ENCODE results near the gene SMAD2.

The SMAD2 gene

GRCh38 chr18:47800248-47800647, 130.2 kb downstream of the SMAD2 start:
- Histone ChIP-seq H3K4me3 (ENCODE audit: low read length) (no peak overlapping the region), H3K9ac (ENCODE audit: low read depth, low read length) (no peak overlapping the region), H3K27me3 (ENCODE audit: control insufficient read depth, insufficient read depth, low read length) (peaks cover 39% of the 10 kb centered on the region), H3K4me2 (ENCODE audit: low read length) (no peak overlapping the region), H3K36me3 (ENCODE audit: insufficient read depth, low read length) (no peaks in the 10 kb centered on the region), H3K4me1 (ENCODE audit: control insufficient read depth, insufficient read depth, low read length) (no peaks in the 10 kb centered on the region), H3K9me3 (replicated peaks; ENCODE audit: low read length) (no peaks in the 10 kb centered on the region)

GRCh38 chr18:47799376-47799775, 131.1 kb downstream of the SMAD2 start:
- Histone ChIP-seq H3K36me3 (ENCODE audit: insufficient read depth, low read length) (no peaks in the 10 kb centered on the region), H3K4me2 (ENCODE audit: low read length) (no peak overlapping the region), H3K9me3 (replicated peaks; ENCODE audit: low read length) (no peaks in the 10 kb centered on the region), H3K27me3 (ENCODE audit: control insufficient read depth, insufficient read depth, low read length) (peaks cover 46% of the 10 kb centered on the region), H3K4me1 (ENCODE audit: control insufficient read depth, insufficient read depth, low read length) (no peaks in the 10 kb centered on the region), H3K9ac (ENCODE audit: low read depth, low read length) (no peak overlapping the region), H3K4me3 (ENCODE audit: low read length) (no peak overlapping the region)

- H3K4me1 ChIP-seq (ENCODE audit: control insufficient read depth, insufficient read depth, low read length): no peaks in the 10 kb centered on the region
- H3K9me3 ChIP-seq (replicated peaks; ENCODE audit: low read length): no peaks in the 10 kb centered on the region
- H3K4me3 ChIP-seq (ENCODE audit: low read length): no peak overlapping the region
- H3K36me3 ChIP-seq (ENCODE audit: insufficient read depth, low read length): no peaks in the 10 kb centered on the region
- no peak overlapping the region for H3K4me2 ChIP-seq (ENCODE audit: low read length)
- peaks cover 50% of the 10 kb centered on the region for H3K27me3 ChIP-seq (ENCODE audit: control insufficient read depth, insufficient read depth, low read length)
- no peak overlapping the region for H3K9ac ChIP-seq (ENCODE audit: low read depth, low read length)
Observed at GRCh38 chr18:47798366-47798765, 132.1 kb downstream of the SMAD2 start.

- Histone ChIP-seq H3K4me3 (ENCODE audit: low read length) (no peak overlapping the region), H3K9me3 (replicated peaks; ENCODE audit: low read length) (no peaks in the 10 kb centered on the region), H3K36me3 (ENCODE audit: insufficient read depth, low read length) (no peaks in the 10 kb centered on the region), H3K4me2 (ENCODE audit: low read length) (no peak overlapping the region), H3K9ac (ENCODE audit: low read depth, low read length) (no peak overlapping the region), H3K4me1 (ENCODE audit: control insufficient read depth, insufficient read depth, low read length) (no peaks in the 10 kb centered on the region), H3K27me3 (ENCODE audit: control insufficient read depth, insufficient read depth, low read length) (peaks cover 48% of the 10 kb centered on the region)
Observed at GRCh38 chr18:47797126-47797525, 133.3 kb downstream of the SMAD2 start.

- no peaks in the 10 kb centered on the region for H3K4me1 ChIP-seq (ENCODE audit: control insufficient read depth, insufficient read depth, low read length)
- no peak overlapping the region for H3K4me2 ChIP-seq (ENCODE audit: low read length)
- no peaks in the 10 kb centered on the region for H3K9me3 ChIP-seq (replicated peaks; ENCODE audit: low read length)
- no peak overlapping the region for H3K9ac ChIP-seq (ENCODE audit: low read depth, low read length)
- no peaks in the 10 kb centered on the region for H3K36me3 ChIP-seq (ENCODE audit: insufficient read depth, low read length)
- peaks cover 55% of the 10 kb centered on the region for H3K27me3 ChIP-seq (ENCODE audit: control insufficient read depth, insufficient read depth, low read length)
- no peak overlapping the region for H3K4me3 ChIP-seq (ENCODE audit: low read length)
Observed at GRCh38 chr18:47795434-47795814, 135.0 kb downstream of the SMAD2 start.

GRCh38 chr18:47794725-47795433, 135.6 kb downstream of the SMAD2 start:
- peaks cover 57% of the 10 kb centered on the region for H3K27me3 ChIP-seq (ENCODE audit: control insufficient read depth, insufficient read depth, low read length)
- H3K9me3 ChIP-seq (replicated peaks; ENCODE audit: low read length): no peaks in the 10 kb centered on the region
- no peak overlapping the region for H3K4me2 ChIP-seq (ENCODE audit: low read length)
- H3K4me1 ChIP-seq (ENCODE audit: control insufficient read depth, insufficient read depth, low read length): no peaks in the 10 kb centered on the region
- H3K36me3 ChIP-seq (ENCODE audit: insufficient read depth, low read length): no peaks in the 10 kb centered on the region
- no peak overlapping the region for H3K4me3 ChIP-seq (ENCODE audit: low read length)
- no peak overlapping the region for H3K9ac ChIP-seq (ENCODE audit: low read depth, low read length)

- Histone ChIP-seq H3K36me3 (ENCODE audit: insufficient read depth, low read length) (no peaks in the 10 kb centered on the region), H3K4me1 (ENCODE audit: control insufficient read depth, insufficient read depth, low read length) (no peaks in the 10 kb centered on the region), H3K9me3 (replicated peaks; ENCODE audit: low read length) (no peaks in the 10 kb centered on the region), H3K4me3 (ENCODE audit: low read length) (no peak overlapping the region), H3K4me2 (ENCODE audit: low read length) (no peak overlapping the region), H3K9ac (ENCODE audit: low read depth, low read length) (no peak overlapping the region), H3K27me3 (ENCODE audit: control insufficient read depth, insufficient read depth, low read length) (peaks cover 62% of the 10 kb centered on the region)
Observed at GRCh38 chr18:47793609-47794008, 136.8 kb downstream of the SMAD2 start.

- no peak overlapping the region for H3K4me2 ChIP-seq (ENCODE audit: low read length)
- no peak overlapping the region for H3K4me3 ChIP-seq (ENCODE audit: low read length)
- H3K27me3 ChIP-seq (ENCODE audit: control insufficient read depth, insufficient read depth, low read length): peaks cover 54% of the 10 kb centered on the region
- no peak overlapping the region for H3K9ac ChIP-seq (ENCODE audit: low read depth, low read length)
- H3K4me1 ChIP-seq (ENCODE audit: control insufficient read depth, insufficient read depth, low read length): no peaks in the 10 kb centered on the region
- H3K9me3 ChIP-seq (replicated peaks; ENCODE audit: low read length): no peaks in the 10 kb centered on the region
- H3K36me3 ChIP-seq (ENCODE audit: insufficient read depth, low read length): no peaks in the 10 kb centered on the region
Observed at GRCh38 chr18:47791461-47791985, 138.9 kb downstream of the SMAD2 start.

GRCh38 chr18:47790036-47790435, 140.4 kb downstream of the SMAD2 start:
- no peak overlapping the region for H3K4me2 ChIP-seq (ENCODE audit: low read length)
- H3K4me1 ChIP-seq (ENCODE audit: control insufficient read depth, insufficient read depth, low read length): no peaks in the 10 kb centered on the region
- no peak overlapping the region for H3K9ac ChIP-seq (ENCODE audit: low read depth, low read length)
- no peaks in the 10 kb centered on the region for H3K36me3 ChIP-seq (ENCODE audit: insufficient read depth, low read length)
- peaks cover 52% of the 10 kb centered on the region for H3K27me3 ChIP-seq (ENCODE audit: control insufficient read depth, insufficient read depth, low read length)
- H3K4me3 ChIP-seq (ENCODE audit: low read length): no peak overlapping the region
- H3K9me3 ChIP-seq (replicated peaks; ENCODE audit: low read length): no peaks in the 10 kb centered on the region

- Histone ChIP-seq H3K9ac (ENCODE audit: low read depth, low read length) (no peak overlapping the region), H3K4me1 (ENCODE audit: control insufficient read depth, insufficient read depth, low read length) (no peaks in the 10 kb centered on the region), H3K4me3 (ENCODE audit: low read length) (no peak overlapping the region), H3K9me3 (replicated peaks; ENCODE audit: low read length) (no peaks in the 10 kb centered on the region), H3K4me2 (ENCODE audit: low read length) (no peak overlapping the region), H3K27me3 (ENCODE audit: control insufficient read depth, insufficient read depth, low read length) (peaks cover 40% of the 10 kb centered on the region), H3K36me3 (ENCODE audit: insufficient read depth, low read length) (no peaks in the 10 kb centered on the region)
Observed at GRCh38 chr18:47788621-47789020, 141.8 kb downstream of the SMAD2 start.

GRCh38 chr18:47781561-47781960, 148.9 kb downstream of the SMAD2 start:
- peaks cover 42% of the 10 kb centered on the region for H3K27me3 ChIP-seq (ENCODE audit: control insufficient read depth, insufficient read depth, low read length)
- no peaks in the 10 kb centered on the region for H3K36me3 ChIP-seq (ENCODE audit: insufficient read depth, low read length)
- no peak overlapping the region for H3K4me3 ChIP-seq (ENCODE audit: low read length)
- H3K9me3 ChIP-seq (replicated peaks; ENCODE audit: low read length): no peaks in the 10 kb centered on the region
- no peak overlapping the region for H3K4me2 ChIP-seq (ENCODE audit: low read length)
- no peaks in the 10 kb centered on the region for H3K4me1 ChIP-seq (ENCODE audit: control insufficient read depth, insufficient read depth, low read length)
- no peak overlapping the region for H3K9ac ChIP-seq (ENCODE audit: low read depth, low read length)

GRCh38 chr18:47780011-47780725, 150.3 kb downstream of the SMAD2 start:
- Histone ChIP-seq H3K27me3 (ENCODE audit: control insufficient read depth, insufficient read depth, low read length) (peaks cover 51% of the 10 kb centered on the region), H3K4me3 (ENCODE audit: low read length) (no peak overlapping the region), H3K9ac (ENCODE audit: low read depth, low read length) (no peak overlapping the region), H3K36me3 (ENCODE audit: insufficient read depth, low read length) (no peaks in the 10 kb centered on the region), H3K4me2 (ENCODE audit: low read length) (no peak overlapping the region), H3K4me1 (ENCODE audit: control insufficient read depth, insufficient read depth, low read length) (no peaks in the 10 kb centered on the region), H3K9me3 (replicated peaks; ENCODE audit: low read length) (no peaks in the 10 kb centered on the region)

Measured in skeletal muscle satellite cell (primary cell).